Measurements from ENCODE around the gene ABHD5. TPM values are rescaled to one million over a fixed set of nuclear protein-coding genes. Genes with fewer than 3 reads are reported as not detected.

Gene ABHD5
- total RNA-seq, 1 donor from 2014 or later: 33.2 TPM

GRCh38 chr3:43758592-43759225, 68.0 kb downstream of the ABHD5 start:
- no peak for TF ChIP-seq CTCF (IDR thresholded peaks at IDR 0.05; ENCODE audit: insufficient read depth, low read length, severe bottlenecking)
- Histone ChIP-seq H3K36me3 (ENCODE audit: control insufficient read depth, insufficient read depth, low read length) (no peaks in the 10 kb centered on the region), H3K4me3 (ENCODE audit: low read depth, low read length) (no peak overlapping the region), H3K27me3 (ENCODE audit: control insufficient read depth, insufficient read depth, low read length) (no peaks in the 10 kb centered on the region)
- FAIRE-seq (no peak), DNase-seq (ENCODE audit: low read depth) (no peak)

GRCh38 chr3:43759297-43759782, 68.6 kb downstream of the ABHD5 start:
- peak; percentile 17 for TF ChIP-seq CTCF (IDR thresholded peaks at IDR 0.05; ENCODE audit: insufficient read depth, low read length, severe bottlenecking)
- no peaks in the 10 kb centered on the region for H3K27me3 ChIP-seq (ENCODE audit: control insufficient read depth, insufficient read depth, low read length)
- DNase-seq (ENCODE audit: low read depth) (peak; percentile 65), FAIRE-seq (no peak)
- no peaks in the 10 kb centered on the region for H3K36me3 ChIP-seq (ENCODE audit: control insufficient read depth, insufficient read depth, low read length)
- no peak overlapping the region for H3K4me3 ChIP-seq (ENCODE audit: low read depth, low read length)

GRCh38 chr3:43759938-43760337, 69.2 kb downstream of the ABHD5 start:
- no peak for DNase-seq (ENCODE audit: low read depth)
- TF ChIP-seq CTCF (IDR thresholded peaks at IDR 0.05; ENCODE audit: insufficient read depth, low read length, severe bottlenecking): no peak
- no peaks in the 10 kb centered on the region for H3K36me3 ChIP-seq (ENCODE audit: control insufficient read depth, insufficient read depth, low read length)
- no peak overlapping the region for H3K4me3 ChIP-seq (ENCODE audit: low read depth, low read length)
- no peaks in the 10 kb centered on the region for H3K27me3 ChIP-seq (ENCODE audit: control insufficient read depth, insufficient read depth, low read length)
- no peak for FAIRE-seq

GRCh38 chr3:43760938-43761337, 70.2 kb downstream of the ABHD5 start:
- H3K36me3 ChIP-seq (ENCODE audit: control insufficient read depth, insufficient read depth, low read length): no peaks in the 10 kb centered on the region
- no peaks in the 10 kb centered on the region for H3K27me3 ChIP-seq (ENCODE audit: control insufficient read depth, insufficient read depth, low read length)
- no peak overlapping the region for H3K4me3 ChIP-seq (ENCODE audit: low read depth, low read length)
- DNase-seq (ENCODE audit: low read depth): no peak
- TF ChIP-seq CTCF (IDR thresholded peaks at IDR 0.05; ENCODE audit: insufficient read depth, low read length, severe bottlenecking): no peak
- no peak for FAIRE-seq

- no peak for DNase-seq (ENCODE audit: low read depth)
These were observed 71.7 kb downstream of the ABHD5 start for GRCh38 chr3:43762451-43762850.

More at GRCh38 chr3:43762451-43762850, 71.7 kb downstream of the ABHD5 start:
- no peak for TF ChIP-seq CTCF (IDR thresholded peaks at IDR 0.05; ENCODE audit: insufficient read depth, low read length, severe bottlenecking)
- H3K36me3 ChIP-seq (ENCODE audit: control insufficient read depth, insufficient read depth, low read length): no peaks in the 10 kb centered on the region
- H3K27me3 ChIP-seq (ENCODE audit: control insufficient read depth, insufficient read depth, low read length): no peaks in the 10 kb centered on the region
- no peak overlapping the region for H3K4me3 ChIP-seq (ENCODE audit: low read depth, low read length)
- FAIRE-seq: no peak

All from bronchial epithelial cell (primary cell).